ENCODE measurements around the gene C4BPB. TPM values are rescaled to one million over a fixed set of nuclear protein-coding genes. Genes with fewer than 3 reads are reported as not detected.
"Not testable (repeated sequence)": the region's sequence is repeated elsewhere in the genome, so short reads cannot be mapped to it uniquely, and the experiment has no call there.

Gene C4BPB, protein sequence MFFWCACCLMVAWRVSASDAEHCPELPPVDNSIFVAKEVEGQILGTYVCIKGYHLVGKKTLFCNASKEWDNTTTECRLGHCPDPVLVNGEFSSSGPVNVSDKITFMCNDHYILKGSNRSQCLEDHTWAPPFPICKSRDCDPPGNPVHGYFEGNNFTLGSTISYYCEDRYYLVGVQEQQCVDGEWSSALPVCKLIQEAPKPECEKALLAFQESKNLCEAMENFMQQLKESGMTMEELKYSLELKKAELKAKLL
- total RNA-seq (under 1 TPM in 1 of 2 experiments, not detected in 1; 0.51 TPM), polyA plus RNA-seq (not detected)

GRCh38 chr1:207088701-207089626 is at the start of gene C4BPB:
Gene C4BPB (plus strand): TSS chr1:207088860. CDS start chr1:207089532, 672 bp downstream.
- peak in 1 of 5 donors; percentile 61 for DNase-seq
- H3K4me3 ChIP-seq (ENCODE audit: low read length): peak within 1 kb of the TSS; percentile 25
- CTCF ChIA-PET: interaction anchor here (0.6 kb wide), 1 partner anchor 316 kb away, joined by 4 read pairs; no protein-coding TSS in a partner anchor

DNA sequence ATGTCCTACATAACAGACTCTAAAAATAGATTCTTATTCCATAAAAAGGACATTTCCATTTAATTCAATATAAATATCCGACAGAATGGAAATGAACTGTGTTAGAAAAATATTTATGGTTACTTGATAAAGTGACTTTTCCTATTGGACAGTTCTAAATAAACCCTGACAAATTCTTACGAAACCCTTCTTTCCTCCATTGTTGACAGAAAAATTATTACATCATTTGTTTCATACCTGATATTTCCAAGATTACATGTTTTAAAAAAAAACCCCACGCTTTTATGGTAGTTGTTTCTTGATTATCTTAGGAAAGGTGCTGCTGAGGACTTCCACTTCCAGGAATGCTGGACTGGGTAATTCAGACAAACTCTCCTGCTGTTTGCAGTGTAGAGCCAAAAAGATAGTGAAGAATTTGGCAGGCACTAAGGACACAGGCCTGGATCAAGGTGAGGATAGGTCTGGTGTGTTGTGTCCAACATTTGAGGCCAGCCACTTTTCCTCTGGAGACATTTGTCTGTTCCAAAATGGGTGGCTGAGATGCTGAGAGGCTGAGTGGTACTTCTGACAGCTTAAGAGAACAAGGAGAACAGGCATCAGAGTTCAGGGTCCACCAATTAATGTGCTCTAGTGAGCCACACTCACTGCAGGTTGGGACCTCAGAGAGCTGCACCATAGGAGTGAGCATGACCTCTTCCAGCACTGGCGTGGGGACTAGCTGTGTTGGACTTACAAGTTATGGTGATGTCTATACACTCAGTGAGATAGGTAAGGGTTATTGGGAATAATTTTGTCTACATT is 49.1 kb upstream of the C4BPB start:
- Histone ChIP-seq H3K36me3 (ENCODE audit: insufficient read depth, low read length) (no peaks in the 10 kb centered on the region), H3K27me3 (ENCODE audit: insufficient read depth, low read length, poor library complexity, severe bottlenecking) (no peaks in the 10 kb centered on the region), H3K27ac (ENCODE audit: low read depth, low read length) (no peak overlapping the region), H3K9me3 (ENCODE audit: low read length) (no peaks in the 10 kb centered on the region), H3K4me1 (ENCODE audit: insufficient read depth, low read length) (no peaks in the 10 kb centered on the region), H3K4me3 (ENCODE audit: low read length) (no peak overlapping the region)
- no peak overlapping the region for H3K27ac Mint-ChIP-seq
- peaks cover 0 to 16% (median 12%) of the 10 kb centered on the region in 3 donors for H3K36me3 Mint-ChIP-seq
- CTCF ChIA-PET: no interaction called here
- no peaks in the 10 kb centered on the region for H3K9me3 Mint-ChIP-seq
- no peak for DNase-seq
- POLR2A ChIA-PET: no interaction called here
- H3K4me3 Mint-ChIP-seq: no peak overlapping the region
- H3K27me3 Mint-ChIP-seq: peaks cover 0 to 11% of the 10 kb centered on the region in 2 donors
- peaks cover 1 to 22% (median 16%) of the 10 kb centered on the region in 3 donors for H3K4me1 Mint-ChIP-seq

More at GRCh38 chr1:207088701-207089626, at the start of gene C4BPB:
- Mint-ChIP-seq H3K27ac (peak within 1 kb of the TSS in 4 of 8 donors; percentile 27 to 60 (median 33)), H3K36me3 (no peaks in the 10 kb centered on the region), H3K4me3 (peak within 1 kb of the TSS in 5 of 7 donors; percentile 24 to 67 (median 52)), H3K9me3 (no peaks in the 10 kb centered on the region), H3K27me3 (peaks cover 9 to 28% of the 10 kb centered on the region in 2 donors), H3K4me1 (peaks cover 6 to 19% (median 13%) of the 10 kb centered on the region in 3 donors)
- no peak within 1 kb of the TSS for H3K27ac ChIP-seq (ENCODE audit: low read depth, low read length)
- no peaks in the 10 kb centered on the region for H3K9me3 ChIP-seq (ENCODE audit: low read length)
- H3K36me3 ChIP-seq (ENCODE audit: insufficient read depth, low read length): no peaks in the 10 kb centered on the region
- H3K4me1 ChIP-seq (ENCODE audit: insufficient read depth, low read length): peaks cover 11% of the 10 kb centered on the region
- POLR2A ChIA-PET: no interaction called here
- H3K27me3 ChIP-seq (ENCODE audit: insufficient read depth, low read length, poor library complexity, severe bottlenecking): no peaks in the 10 kb centered on the region

- DNase-seq: no peak
- Mint-ChIP-seq H3K9me3 (no peaks in the 10 kb centered on the region), H3K27me3 (peaks cover 0 to 5% of the 10 kb centered on the region in 2 donors), H3K4me3 (no peak overlapping the region), H3K36me3 (peaks cover 0 to 20% (median 12%) of the 10 kb centered on the region in 3 donors), H3K4me1 (peaks cover 7 to 28% (median 22%) of the 10 kb centered on the region in 3 donors), H3K27ac (no peak overlapping the region)
- H3K4me3 ChIP-seq (ENCODE audit: low read length): no peak overlapping the region
- H3K27me3 ChIP-seq (ENCODE audit: insufficient read depth, low read length, poor library complexity, severe bottlenecking): no peaks in the 10 kb centered on the region
- H3K4me1 ChIP-seq (ENCODE audit: insufficient read depth, low read length): no peaks in the 10 kb centered on the region
- POLR2A ChIA-PET: no interaction called here
- no peak overlapping the region for H3K27ac ChIP-seq (ENCODE audit: low read depth, low read length)
- CTCF ChIA-PET: no interaction called here
- no peaks in the 10 kb centered on the region for H3K9me3 ChIP-seq (ENCODE audit: low read length)
- H3K36me3 ChIP-seq (ENCODE audit: insufficient read depth, low read length): no peaks in the 10 kb centered on the region
Observed at GRCh38 chr1:207040181-207040533, 48.5 kb upstream of the C4BPB start.

- H3K27me3 ChIP-seq (ENCODE audit: insufficient read depth, low read length, poor library complexity, severe bottlenecking); H3K9me3 ChIP-seq (ENCODE audit: low read length); H3K27ac ChIP-seq (ENCODE audit: low read depth, low read length); H3K4me3 Mint-ChIP-seq; CTCF ChIA-PET; H3K36me3 ChIP-seq (ENCODE audit: insufficient read depth, low read length); DNase-seq; POLR2A ChIA-PET; H3K4me1 ChIP-seq (ENCODE audit: insufficient read depth, low read length); H3K9me3 Mint-ChIP-seq; H3K27me3 Mint-ChIP-seq; H3K4me3 ChIP-seq (ENCODE audit: low read length): not testable (repeated sequence)
- H3K36me3 Mint-ChIP-seq: peaks cover 0 to 29% (median 15%) of the 10 kb centered on the region in 3 donors
- peaks cover 13 to 41% (median 35%) of the 10 kb centered on the region in 3 donors for H3K4me1 Mint-ChIP-seq
- peak overlapping the region in 1 of 8 donors; percentile 46 for H3K27ac Mint-ChIP-seq
Observed at GRCh38 chr1:207041397-207041796, 47.3 kb upstream of the C4BPB start.

- Histone ChIP-seq H3K36me3 (ENCODE audit: insufficient read depth, low read length) (peaks cover 16% of the 10 kb centered on the region), H3K4me1 (ENCODE audit: insufficient read depth, low read length) (peaks cover 18% of the 10 kb centered on the region), H3K9me3 (ENCODE audit: low read length) (no peaks in the 10 kb centered on the region), H3K4me3 (ENCODE audit: low read length) (no peak overlapping the region), H3K27ac (ENCODE audit: low read depth, low read length) (no peak overlapping the region), H3K27me3 (ENCODE audit: insufficient read depth, low read length, poor library complexity, severe bottlenecking) (no peaks in the 10 kb centered on the region)
- H3K27me3 Mint-ChIP-seq: peaks cover 0 to under 1% of the 10 kb centered on the region in 2 donors
- DNase-seq: no peak
- ChIA-PET POLR2A (no interaction called here), CTCF (no interaction called here)
- H3K4me1 Mint-ChIP-seq: peaks cover 38 to 77% (median 69%) of the 10 kb centered on the region in 3 donors
- H3K4me3 Mint-ChIP-seq: no peak overlapping the region
- H3K9me3 Mint-ChIP-seq: no peaks in the 10 kb centered on the region
- H3K27ac Mint-ChIP-seq: peak overlapping the region in 2 of 8 donors; percentile 2 to 38
- peaks cover 0 to 65% (median 18%) of the 10 kb centered on the region in 3 donors for H3K36me3 Mint-ChIP-seq
Observed at GRCh38 chr1:207045453-207045852, 43.2 kb upstream of the C4BPB start.

GRCh38 chr1:207047505-207047904 is 41.2 kb upstream of the C4BPB start:
- CTCF ChIA-PET: interaction anchor here (1.1 to 2.2 kb wide), 3 partner anchors 11 to 28 kb away, joined by 3 to 4 read pairs (median 3); no protein-coding TSS in a partner anchor
- Mint-ChIP-seq H3K9me3 (no peaks in the 10 kb centered on the region), H3K27ac (peak overlapping the region in 1 of 8 donors; percentile 17), H3K4me1 (peaks cover 50 to 92% (median 84%) of the 10 kb centered on the region in 3 donors), H3K27me3 (peaks cover 0 to 1% of the 10 kb centered on the region in 2 donors), H3K36me3 (peaks cover 0 to 64% (median 13%) of the 10 kb centered on the region in 3 donors), H3K4me3 (peak overlapping the region in 2 of 7 donors; percentile 5 to 34)
- H3K4me1 ChIP-seq (ENCODE audit: insufficient read depth, low read length): peaks cover 34% of the 10 kb centered on the region
- H3K4me3 ChIP-seq (ENCODE audit: low read length): no peak overlapping the region
- no peaks in the 10 kb centered on the region for H3K27me3 ChIP-seq (ENCODE audit: insufficient read depth, low read length, poor library complexity, severe bottlenecking)
- peaks cover 16% of the 10 kb centered on the region for H3K36me3 ChIP-seq (ENCODE audit: insufficient read depth, low read length)
- DNase-seq: no peak
- peak overlapping the region; percentile 35 for H3K27ac ChIP-seq (ENCODE audit: low read depth, low read length)
- H3K9me3 ChIP-seq (ENCODE audit: low read length): no peaks in the 10 kb centered on the region
- POLR2A ChIA-PET: no interaction called here

DNA sequence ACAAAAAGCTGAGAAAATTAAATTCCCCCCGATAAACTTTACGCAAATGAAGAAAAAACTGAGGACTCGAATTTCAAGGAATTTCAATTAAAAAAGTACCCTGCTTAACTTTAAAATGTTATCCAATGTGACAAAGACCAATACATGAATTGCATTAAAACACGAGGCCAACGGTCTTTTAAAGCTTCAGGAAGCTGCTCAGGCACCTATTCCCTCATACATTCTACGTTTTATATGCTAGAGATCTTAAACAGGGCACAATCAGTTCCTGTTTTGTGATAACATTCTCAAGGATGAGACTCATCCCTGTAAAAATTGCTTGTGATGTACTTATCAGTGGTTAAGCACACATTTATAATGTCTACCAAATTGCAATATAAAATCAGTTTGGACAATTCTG is 40.6 kb upstream of the C4BPB start:
- H3K9me3 Mint-ChIP-seq: no peaks in the 10 kb centered on the region
- peaks cover 0 to 63% (median 8%) of the 10 kb centered on the region in 3 donors for H3K36me3 Mint-ChIP-seq
- Histone ChIP-seq H3K4me1 (ENCODE audit: insufficient read depth, low read length) (peaks cover 36% of the 10 kb centered on the region), H3K27ac (ENCODE audit: low read depth, low read length) (peak overlapping the region; percentile 35), H3K4me3 (ENCODE audit: low read length) (no peak overlapping the region), H3K9me3 (ENCODE audit: low read length) (no peaks in the 10 kb centered on the region), H3K36me3 (ENCODE audit: insufficient read depth, low read length) (peaks cover 16% of the 10 kb centered on the region), H3K27me3 (ENCODE audit: insufficient read depth, low read length, poor library complexity, severe bottlenecking) (no peaks in the 10 kb centered on the region)
- ChIA-PET CTCF (interaction anchor here (1.1 to 2.2 kb wide), 3 partner anchors 11 to 28 kb away, joined by 3 to 4 read pairs (median 3); no protein-coding TSS in a partner anchor), POLR2A (no interaction called here)
- DNase-seq: no peak
- H3K27ac Mint-ChIP-seq: no peak overlapping the region
- no peak overlapping the region for H3K4me3 Mint-ChIP-seq
- H3K4me1 Mint-ChIP-seq: peaks cover 55 to 92% (median 84%) of the 10 kb centered on the region in 3 donors
- peaks cover 0 to 1% of the 10 kb centered on the region in 2 donors for H3K27me3 Mint-ChIP-seq
